HAP-1 (cell line): Measurements from ENCODE around the gene SPATS2.
A peak's percentile ranks its signal among the peaks of the same experiment; 100 is the strongest.

Experiments
- DNase-seq, 2 experiments: peaks; one replicate each; pipeline ENCODE4 v3.0.0-alpha.2; 2016 to 2020; ENCODE audit warnings: low spot score in 2 of 2
- H3K27me3 ChIP-seq: fragments of 250-450 bp; sonication (Bioruptor Pico); 2 replicates; pipeline ENCODE4 v1.5.1; 2020; ENCODE audit warnings: low read depth, mild to moderate bottlenecking, moderate library complexity
- H3K36me3 ChIP-seq: fragments of 250-450 bp; sonication (Bioruptor Pico); replicated peaks from 2 replicates; pipeline ENCODE4 v1.5.1; 2020; ENCODE audit warnings: mild to moderate bottlenecking
- H3K4me1 ChIP-seq: fragments of 250-450 bp; sonication (Bioruptor Pico); 2 replicates; pipeline ENCODE4 v1.5.1; 2020; ENCODE audit warnings: mild to moderate bottlenecking
- H3K4me3 ChIP-seq: fragments of 250-450 bp; sonication (Bioruptor Pico); 2 replicates; pipeline ENCODE4 v1.5.1; 2020; ENCODE audit warnings: mild to moderate bottlenecking, moderate library complexity
- H3K9me3 ChIP-seq: fragments of 250-450 bp; sonication (Bioruptor Pico); 2 replicates; pipeline ENCODE4 v1.5.1; 2020; ENCODE audit warnings: mild to moderate bottlenecking, moderate library complexity
- in situ Hi-C: fragments of 300-500 bp; cut with MboI; formaldehyde crosslinking; loops from 3 replicates; pipeline ENCODE4 v1.14.3; 2020; ENCODE audit warnings: low sequenced_read_pairs, inconsistent platforms, mixed read lengths

Gene SPATS2

DNA sequence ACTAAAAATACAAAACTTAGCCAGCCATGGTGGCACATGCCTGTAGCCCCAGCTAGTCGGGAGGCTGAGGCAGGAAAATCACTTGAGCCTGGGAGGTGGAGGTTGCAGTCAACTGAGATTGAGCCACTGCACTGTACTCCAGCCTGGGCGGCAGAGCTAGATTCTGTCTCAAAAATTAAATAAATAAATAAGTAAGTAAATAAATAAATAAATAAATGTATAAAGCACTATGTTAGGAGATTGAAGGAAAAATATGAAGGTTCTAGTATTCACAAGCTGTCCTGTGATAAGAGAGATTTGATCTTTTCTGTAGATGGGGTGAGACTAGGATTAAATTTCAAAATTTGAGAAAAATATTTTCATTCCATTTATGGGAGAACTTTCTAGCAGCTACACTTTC is 14.9 kb upstream of the SPATS2 start:
- no peak overlapping the region for H3K4me3 ChIP-seq
- no peaks in the 10 kb centered on the region for H3K27me3 ChIP-seq
- in situ Hi-C loops: no loop called here
- DNase-seq: no peak
- peaks cover 7% of the 10 kb centered on the region for H3K4me1 ChIP-seq
- no peaks in the 10 kb centered on the region for H3K9me3 ChIP-seq
- H3K36me3 ChIP-seq: no peaks in the 10 kb centered on the region

DNA sequence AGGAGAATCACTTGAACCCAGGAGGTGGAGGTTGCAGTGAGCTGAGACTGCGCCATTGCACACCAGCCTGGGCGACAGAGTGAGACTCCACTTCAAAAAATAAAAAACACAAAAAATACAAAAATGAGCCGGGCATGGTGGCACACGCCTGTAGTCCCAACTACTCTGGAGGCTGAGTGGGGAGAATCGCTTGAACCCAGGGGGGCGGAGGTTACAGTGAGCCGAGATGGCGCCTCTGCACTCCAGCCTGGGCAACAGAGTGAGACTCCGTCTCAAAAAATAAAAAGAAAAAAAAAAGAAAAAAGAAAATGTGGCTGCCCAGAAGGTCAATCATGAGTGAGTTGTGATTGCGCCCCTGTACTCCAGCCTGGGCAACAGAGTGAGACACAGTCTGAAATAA is 11.3 kb upstream of the SPATS2 start:
- DNase-seq: no peak
- Histone ChIP-seq H3K9me3 (no peaks in the 10 kb centered on the region), H3K4me1 (peaks cover 2% of the 10 kb centered on the region; the same call in 1 of the 2 replicates), H3K27me3 (no peaks in the 10 kb centered on the region), H3K4me3 (no peak overlapping the region), H3K36me3 (no peaks in the 10 kb centered on the region)
- in situ Hi-C loops: no loop called here

DNA sequence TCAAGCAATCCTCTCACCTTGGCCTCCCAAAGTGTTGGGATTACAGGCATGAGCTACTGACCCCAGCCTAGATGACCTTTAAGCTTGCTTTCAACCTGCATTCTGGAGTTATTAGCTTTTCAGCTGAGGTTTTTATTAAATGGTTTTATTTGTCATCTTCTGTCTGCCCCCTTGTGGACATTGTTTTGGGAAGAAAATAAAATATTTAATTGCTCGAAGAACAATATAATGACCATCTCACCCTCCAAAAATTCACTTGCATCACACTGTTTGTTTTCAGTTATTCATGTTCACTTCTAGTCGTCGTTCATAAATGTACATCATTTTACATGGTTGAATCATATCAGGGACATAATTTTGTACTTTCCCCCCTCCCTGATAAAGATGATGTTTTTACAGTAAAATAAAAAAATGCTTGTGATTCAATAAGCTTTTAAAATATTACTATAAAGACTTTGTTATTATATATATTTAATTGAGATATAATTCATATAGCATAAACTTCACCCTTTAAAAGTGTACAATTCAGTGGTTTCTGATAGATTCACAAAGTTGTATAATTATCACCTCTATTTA is 10.1 kb upstream of the SPATS2 start:
- H3K4me1 ChIP-seq: peaks cover 2% of the 10 kb centered on the region; the same call in 1 of the 2 replicates
- H3K27me3 ChIP-seq: no peaks in the 10 kb centered on the region
- no peaks in the 10 kb centered on the region for H3K9me3 ChIP-seq
- DNase-seq: peak in 1 of 2 experiments; percentile 50
- no peaks in the 10 kb centered on the region for H3K36me3 ChIP-seq
- H3K4me3 ChIP-seq: no peak overlapping the region
- in situ Hi-C loops: no loop called here

DNA sequence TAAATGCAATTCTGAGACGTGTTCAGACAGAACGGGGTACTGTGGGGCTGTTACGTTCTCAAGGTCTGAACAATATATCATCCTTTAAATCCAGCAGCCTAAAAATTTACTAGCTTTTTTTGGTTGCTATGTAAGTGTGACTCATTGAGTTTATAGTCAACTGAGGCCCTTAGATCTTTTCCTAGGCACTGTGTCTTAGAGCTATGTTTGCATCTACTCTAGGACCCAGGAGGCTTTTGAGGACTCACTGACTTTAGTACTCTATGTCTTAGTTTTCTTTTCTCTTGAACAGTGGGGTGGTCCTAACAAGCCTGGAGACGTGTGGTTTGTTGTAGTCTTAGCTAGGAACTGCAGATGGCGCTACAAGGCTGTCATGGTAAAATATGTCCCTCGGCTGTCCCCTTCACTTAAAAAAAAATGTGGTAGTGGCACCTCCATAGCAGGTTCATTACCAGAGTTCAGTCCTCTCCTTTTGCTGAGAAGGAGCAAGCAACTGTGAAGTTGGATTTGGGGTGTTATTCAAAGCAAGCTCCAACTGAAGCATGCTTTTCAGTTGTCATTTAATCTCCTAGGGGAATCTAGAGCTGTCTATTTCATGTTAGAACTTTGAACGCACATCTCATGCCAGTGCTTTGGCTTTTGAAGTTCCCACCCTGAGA is 8.7 kb upstream of the SPATS2 start:
- peaks cover 2% of the 10 kb centered on the region; the same call in 1 of the 2 replicates for H3K4me1 ChIP-seq
- no peaks in the 10 kb centered on the region for H3K9me3 ChIP-seq
- no peaks in the 10 kb centered on the region for H3K27me3 ChIP-seq
- in situ Hi-C loops: no loop called here
- peak; percentile 77 to 78 for DNase-seq
- H3K36me3 ChIP-seq: no peaks in the 10 kb centered on the region
- H3K4me3 ChIP-seq: no peak overlapping the region

DNA sequence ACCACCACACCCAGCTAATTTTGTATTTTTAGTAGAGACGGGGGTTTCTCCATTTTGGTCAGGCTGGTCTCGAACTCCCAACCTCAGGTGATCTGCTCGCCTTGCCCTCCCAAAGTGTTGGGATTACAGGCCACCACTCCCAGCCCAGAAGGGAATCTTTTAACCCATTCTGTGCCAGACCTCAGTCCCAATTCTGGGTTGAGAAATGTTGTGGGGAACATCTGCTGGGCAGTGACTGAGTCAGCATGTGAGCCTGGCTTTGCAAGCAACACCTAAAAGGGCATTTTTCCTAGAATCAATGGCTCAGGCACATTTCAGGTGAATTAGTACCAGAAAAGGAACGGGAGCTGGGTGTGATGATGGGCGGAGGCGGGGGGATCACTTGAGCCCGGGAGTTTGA is 7.6 kb upstream of the SPATS2 start:
- DNase-seq: no peak
- in situ Hi-C loops: no loop called here
- H3K27me3 ChIP-seq: no peaks in the 10 kb centered on the region
- no peak overlapping the region for H3K4me3 ChIP-seq
- H3K36me3 ChIP-seq: no peaks in the 10 kb centered on the region
- no peaks in the 10 kb centered on the region for H3K9me3 ChIP-seq
- H3K4me1 ChIP-seq: peaks cover 2% of the 10 kb centered on the region; the same call in 1 of the 2 replicates

DNA sequence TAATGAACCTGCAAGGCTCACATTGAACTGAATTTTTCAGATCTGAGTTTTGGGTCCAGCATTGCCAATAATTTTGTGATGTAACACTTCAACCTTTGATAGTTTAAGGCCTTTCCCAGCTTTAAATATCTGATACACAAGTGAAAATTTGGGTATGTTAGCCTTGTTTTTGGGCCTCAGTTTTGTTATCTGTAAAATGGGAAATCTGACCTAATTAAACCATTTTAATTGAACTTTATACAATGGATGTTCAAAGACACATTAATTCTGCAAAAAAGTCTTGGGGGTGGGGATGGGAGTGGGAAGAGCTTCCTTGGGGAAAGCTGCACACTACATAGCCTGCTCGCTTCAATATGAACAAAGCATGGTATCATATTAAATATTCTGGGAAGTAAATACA is 5.2 kb upstream of the SPATS2 start:
- DNase-seq: no peak
- H3K36me3 ChIP-seq: no peaks in the 10 kb centered on the region
- in situ Hi-C loops: no loop called here
- peaks cover 10% of the 10 kb centered on the region for H3K4me1 ChIP-seq
- H3K9me3 ChIP-seq: no peaks in the 10 kb centered on the region
- no peak overlapping the region for H3K4me3 ChIP-seq
- no peaks in the 10 kb centered on the region for H3K27me3 ChIP-seq

DNA sequence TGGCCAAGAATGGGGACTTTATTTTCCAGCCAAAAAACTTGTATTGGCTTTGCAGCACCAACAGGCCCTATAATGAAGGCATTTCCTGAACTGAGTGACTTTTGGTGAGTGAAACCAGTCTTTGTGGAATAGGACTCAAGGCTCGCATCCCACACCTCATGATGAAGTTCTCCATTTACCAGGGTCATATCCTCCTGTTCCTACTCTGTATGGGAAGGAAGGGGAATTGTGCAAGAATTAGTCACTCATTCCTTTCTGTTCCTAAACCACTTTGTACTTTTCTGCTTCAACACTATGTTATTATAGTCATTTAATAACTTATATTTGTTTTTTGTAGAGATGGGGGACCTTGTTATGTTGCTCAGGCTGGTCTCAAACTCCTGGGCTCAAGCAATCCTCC is 2.3 kb upstream of the SPATS2 start:
- Histone ChIP-seq H3K4me3 (no peak overlapping the region), H3K4me1 (peaks cover 21% of the 10 kb centered on the region), H3K36me3 (no peaks in the 10 kb centered on the region), H3K9me3 (no peaks in the 10 kb centered on the region), H3K27me3 (no peaks in the 10 kb centered on the region)
- in situ Hi-C loops: loop anchor here (5.0 kb wide), 1 partner anchor 142 kb away; no protein-coding TSS in a partner anchor
- no peak for DNase-seq

DNA sequence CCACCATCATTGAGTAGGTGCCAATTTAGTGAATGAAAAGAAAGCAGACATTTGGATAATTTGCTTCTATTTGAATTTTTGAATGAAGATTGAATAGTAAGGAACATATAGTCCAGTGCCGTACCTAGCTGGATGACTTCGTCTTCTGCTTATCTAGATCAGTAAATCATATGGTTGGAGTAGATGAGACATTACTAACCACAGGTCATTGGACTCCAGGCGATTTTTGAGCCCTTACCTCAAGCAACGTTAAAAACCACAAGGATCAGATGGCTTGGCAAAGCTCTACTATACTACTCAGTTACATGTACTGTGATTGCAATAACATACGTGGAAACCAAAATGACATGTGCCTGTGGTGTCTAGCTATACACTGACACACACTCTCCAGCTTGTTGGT is 1.7 kb upstream of the SPATS2 start:
- Histone ChIP-seq H3K4me1 (peaks cover 22% of the 10 kb centered on the region), H3K4me3 (no peak overlapping the region), H3K9me3 (no peaks in the 10 kb centered on the region), H3K27me3 (no peaks in the 10 kb centered on the region), H3K36me3 (no peaks in the 10 kb centered on the region)
- no peak for DNase-seq
- in situ Hi-C loops: loop anchor here (5.0 kb wide), 1 partner anchor 142 kb away; no protein-coding TSS in a partner anchor

DNA sequence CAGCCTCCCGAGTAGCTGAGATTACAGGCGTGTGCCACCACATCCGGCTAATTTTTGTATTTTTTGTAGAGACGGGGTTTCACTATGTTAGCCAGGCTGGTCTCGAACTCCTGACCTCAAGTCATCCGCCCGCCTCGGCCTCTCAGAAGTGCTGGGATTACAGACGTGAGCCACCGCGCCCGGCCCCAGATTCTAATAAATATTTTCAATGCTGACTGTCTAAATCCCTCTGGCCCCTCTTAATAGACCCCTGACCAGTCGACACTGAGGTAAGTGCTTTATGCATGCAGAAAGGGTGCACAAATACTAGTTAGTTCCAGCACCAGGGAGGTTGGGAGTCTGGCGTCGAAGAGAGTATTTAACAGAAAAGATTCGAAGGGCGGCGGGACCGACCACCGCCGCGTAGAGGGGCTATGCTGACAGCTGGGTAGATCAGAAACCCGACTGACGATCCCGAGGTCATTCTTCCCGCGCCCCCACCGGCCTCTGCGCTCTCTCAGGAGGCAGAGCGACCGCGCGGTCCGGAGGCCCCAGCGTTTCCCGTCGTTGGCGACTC is 1.1 kb upstream of the SPATS2 start:
- in situ Hi-C loops: loop anchor here (5.0 kb wide), 1 partner anchor 141 kb away; no protein-coding TSS in a partner anchor
- DNase-seq: no peak
- H3K4me1 ChIP-seq: peaks cover 22% of the 10 kb centered on the region
- no peaks in the 10 kb centered on the region for H3K36me3 ChIP-seq
- H3K9me3 ChIP-seq: no peaks in the 10 kb centered on the region
- H3K4me3 ChIP-seq: peak overlapping the region; percentile 81
- H3K27me3 ChIP-seq: no peaks in the 10 kb centered on the region

DNA sequence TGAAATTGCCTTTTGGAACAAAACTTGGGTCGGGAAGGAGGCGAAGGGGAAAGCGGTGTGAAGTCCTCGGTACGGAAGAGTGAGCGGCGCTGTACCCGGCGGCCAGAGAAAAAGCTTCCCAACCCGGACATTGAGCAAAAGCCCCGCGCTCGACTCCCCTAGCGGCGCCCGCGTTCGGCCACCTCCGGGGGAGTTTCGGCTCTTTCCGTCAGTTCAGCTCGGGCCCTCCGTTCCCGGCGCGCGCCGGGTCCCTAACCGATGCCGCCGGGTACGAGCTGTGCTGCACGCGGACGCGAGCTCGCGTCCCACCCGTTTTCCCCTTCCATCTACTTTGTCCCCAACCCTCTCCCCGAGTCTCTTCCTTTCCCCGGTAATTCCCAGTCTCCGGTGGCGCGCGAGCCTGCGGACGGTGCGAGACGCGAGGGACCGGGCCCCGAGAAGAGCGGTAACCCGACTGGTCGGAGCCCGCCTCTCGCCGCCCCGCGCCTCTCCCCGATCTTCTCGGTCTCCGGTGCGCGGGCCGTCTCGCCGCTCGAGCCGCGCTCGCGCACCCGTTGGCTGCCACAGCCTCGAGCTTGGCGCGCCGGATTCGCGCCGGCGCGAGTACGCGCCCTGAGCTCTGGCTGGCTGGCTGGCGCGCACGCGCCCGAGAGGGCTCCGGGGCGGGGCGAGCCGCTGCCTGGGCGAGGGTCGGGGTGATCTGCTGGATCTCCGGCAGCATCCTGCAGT is 446 bp upstream of the SPATS2 start:
- peak; percentile 91 to 94 for DNase-seq

DNA sequence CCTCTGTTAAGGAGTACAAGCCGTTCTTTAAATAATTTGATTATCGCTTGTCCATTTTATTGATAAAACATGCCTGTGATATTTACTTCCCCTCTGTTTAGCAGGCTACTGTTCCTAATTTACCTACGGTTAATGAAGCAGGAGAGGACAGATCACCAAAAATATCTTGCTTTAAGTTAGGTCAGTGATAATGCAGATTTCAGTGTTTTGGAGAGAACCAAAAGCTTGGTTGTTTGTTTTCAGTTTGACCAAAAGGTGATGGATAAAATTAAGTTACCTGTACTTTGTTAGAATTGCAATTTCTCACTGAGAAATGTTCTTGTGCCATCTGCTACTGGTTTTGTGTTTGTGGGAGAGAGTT is 958 bp downstream of the SPATS2 start:
- Histone ChIP-seq H3K36me3 (no peaks in the 10 kb centered on the region), H3K27me3 (no peaks in the 10 kb centered on the region), H3K4me3 (peak overlapping the region; percentile 81), H3K4me1 (peaks cover 22% of the 10 kb centered on the region), H3K9me3 (no peaks in the 10 kb centered on the region)
- no peak for DNase-seq
- in situ Hi-C loops: loop anchor here (5.0 kb wide), 1 partner anchor 139 kb away; no protein-coding TSS in a partner anchor

More for the DNA sequence above, 446 bp upstream of the SPATS2 start:
- Histone ChIP-seq H3K4me3 (peak overlapping the region; percentile 81), H3K36me3 (no peaks in the 10 kb centered on the region), H3K4me1 (peaks cover 22% of the 10 kb centered on the region), H3K9me3 (no peaks in the 10 kb centered on the region), H3K27me3 (no peaks in the 10 kb centered on the region)
- in situ Hi-C loops: loop anchor here (5.0 kb wide), 1 partner anchor 140 kb away; no protein-coding TSS in a partner anchor

DNA sequence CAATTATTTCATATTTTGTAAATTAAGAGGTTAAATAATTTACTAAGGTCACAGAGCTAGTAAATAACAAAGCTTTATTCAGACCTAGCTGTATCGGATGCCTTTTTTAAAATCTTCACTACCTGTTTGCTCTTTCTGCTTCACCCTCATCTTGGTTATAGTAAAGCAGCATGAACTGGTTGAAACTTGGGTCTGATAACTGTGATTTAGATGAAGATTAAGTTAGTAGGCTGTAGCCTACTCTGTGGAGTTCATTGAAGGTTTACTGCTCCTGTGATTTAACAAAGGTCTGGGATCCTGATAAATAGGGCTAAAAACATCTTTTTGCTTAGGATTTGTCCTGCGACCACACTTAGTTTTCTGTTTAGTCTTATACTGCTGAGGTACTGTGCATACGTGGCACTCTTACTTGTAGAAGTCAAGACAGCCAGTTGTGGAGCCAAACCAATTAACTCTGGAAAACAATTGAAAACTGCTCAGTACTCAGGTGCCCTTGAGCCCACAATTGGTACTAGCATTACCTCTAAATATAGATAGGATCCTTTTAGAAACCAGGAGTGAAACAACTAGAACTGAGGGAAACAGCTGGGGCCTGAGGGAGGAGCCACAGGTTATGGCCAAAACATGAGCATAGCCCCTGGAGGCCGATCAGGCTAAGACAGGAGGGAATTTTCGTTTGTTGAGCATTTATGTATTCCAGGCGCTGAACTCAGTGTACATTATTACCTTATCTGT is 2.3 kb downstream of the SPATS2 start:
- H3K36me3 ChIP-seq: no peaks in the 10 kb centered on the region
- H3K9me3 ChIP-seq: no peaks in the 10 kb centered on the region
- H3K4me3 ChIP-seq: no peak overlapping the region
- no peaks in the 10 kb centered on the region for H3K27me3 ChIP-seq
- in situ Hi-C loops: loop anchor here (5.0 kb wide), 1 partner anchor 138 kb away; no protein-coding TSS in a partner anchor
- peak; percentile 48 to 75 for DNase-seq
- peaks cover 22% of the 10 kb centered on the region for H3K4me1 ChIP-seq

DNA sequence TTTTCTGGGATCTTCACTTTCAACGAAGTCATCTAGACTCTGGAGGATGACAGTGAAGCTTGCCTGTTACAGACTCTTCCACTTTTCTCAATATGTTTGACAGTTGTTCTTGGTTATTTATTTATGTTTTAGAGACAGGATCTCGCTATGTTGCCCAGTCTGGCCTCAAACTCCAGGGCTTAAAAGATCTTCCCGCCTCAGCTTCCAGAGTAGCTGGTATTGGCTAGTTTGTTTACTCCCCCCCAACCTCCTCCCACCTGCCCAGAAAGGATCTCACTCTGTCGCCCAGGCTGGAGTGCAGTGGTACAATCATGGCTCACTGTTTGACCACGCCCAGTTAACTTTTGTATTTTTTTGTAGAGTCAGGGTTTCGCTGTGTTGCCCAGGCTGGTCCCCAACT is 3.3 kb downstream of the SPATS2 start:
- in situ Hi-C loops: no loop called here
- peaks cover 21% of the 10 kb centered on the region for H3K4me1 ChIP-seq
- no peak overlapping the region for H3K4me3 ChIP-seq
- no peaks in the 10 kb centered on the region for H3K9me3 ChIP-seq
- H3K36me3 ChIP-seq: no peaks in the 10 kb centered on the region
- no peak for DNase-seq
- no peaks in the 10 kb centered on the region for H3K27me3 ChIP-seq
